Motor neuron (in vitro differentiated cells): ENCODE measurements around the gene COL4A4. TPM values are rescaled to one million over a fixed set of nuclear protein-coding genes. Genes with fewer than 3 reads are reported as not detected.
A peak's percentile ranks its signal among the peaks of the same experiment; 100 is the strongest.

Source experiments
- ATAC-seq, 8 experiments: fragments of 200-7000 bp; cut with Tn5 transposase; replicated peaks in 6 of 8; 2 replicates each; pipeline ENCODE4 v1.8.0; 2021; ENCODE audit warnings: mild to moderate bottlenecking in 8 of 8, moderate library complexity in 8 of 8
- H3K27ac ChIP-seq, 2 donors: fragments of 250-450 bp; sonication (Bioruptor Pico); 2 replicates each; pipeline ENCODE4 v1.9.0; 2021; ENCODE audit warnings: antibody characterized with exemption in 2 of 2, mild to moderate bottlenecking in 2 of 2, moderate library complexity in 1 of 2
- H3K4me1 ChIP-seq, 2 donors: fragments of 250-450 bp; sonication (Bioruptor Pico); replicated peaks in 1 of 2; 2 replicates each; pipeline ENCODE4 v1.6.1; 2021; ENCODE audit warnings: antibody characterized with exemption in 2 of 2, mild to moderate bottlenecking in 2 of 2, moderate library complexity in 1 of 2
- H3K4me3 ChIP-seq, 5 donors: fragments of 250-450 bp; sonication (Bioruptor Pico); 2 replicates each; pipeline ENCODE4 v1.9.0; 2021; ENCODE audit warnings: antibody characterized with exemption in 5 of 5, mild to moderate bottlenecking in 5 of 5, moderate library complexity in 4 of 5
- WGBS, 10 experiments: fragments of 450-650 bp; shearing (Covaris generic); methylation state at CpG; one replicate each; pipeline ENCODE4 v1.0.0; 2022; 5-methylcytosine and 5-hydroxymethylcytosine counted together
- in situ Hi-C, 9 experiments: fragments of 400-800 bp; cut with MboI; loops; one replicate each; pipeline ENCODE4 v1.15.0; 2021; ENCODE audit warnings: low sequenced_read_pairs in 9 of 9, low pct_unique_long_range_greater_than_20kb in 2 of 9; ENCODE audit not compliant: unreplicated experiment in 9 of 9
- total RNA-seq, 8 experiments: library from RNA; unstranded; fragments of 300-600 nt; gene quantifications; 2 replicates each; pipeline versions ENCODE4 v1.2.3 to v1.2.4, GENCODE V29; 2022

Gene COL4A4
- total RNA-seq, 8 experiments from 2014 or later = 0.08 to 1.6 (median 0.45) TPM

- no peaks in the 10 kb centered on the region for H3K4me1 ChIP-seq
- peak in 2 of 8 experiments; percentile 31 to 77 for ATAC-seq
- in situ Hi-C loops = no loop called here
- 40 to 100% (median 68%) methylated on average over 1 to 4 of the region's 4 CpGs for WGBS, 10 experiments
- H3K4me3 ChIP-seq = no peak overlapping the region
- H3K27ac ChIP-seq = no peak overlapping the region
Observed at GRCh38 chr2:227153758-227154486, 10.1 kb downstream of the COL4A4 start.

- Histone ChIP-seq H3K27ac (no peak overlapping the region), H3K4me3 (no peak overlapping the region), H3K4me1 (no peaks in the 10 kb centered on the region)
- whole genome bisulfite sequencing, 10 experiments = 26 to 100% (median 73%) methylated on average over 1 to 4 of the region's 4 CpGs; no CpG with 5 or more reads in 1 of the 10 experiments
- ATAC-seq = no peak
- in situ Hi-C loops = no loop called here
Observed at GRCh38 chr2:227153307-227153706, 10.7 kb downstream of the COL4A4 start.

- ATAC-seq = no peak
Observed at GRCh38 chr2:227152093-227152766, 11.8 kb downstream of the COL4A4 start.

GRCh38 chr2:227150222-227150936, 13.6 kb downstream of the COL4A4 start:
- no peak for ATAC-seq
- WGBS, 10 experiments = 33 to 100% (median 83%) methylated on average over 1 to 2 of the region's 2 CpGs; no CpG with 5 or more reads in 3 of the 10 experiments
- Histone ChIP-seq H3K27ac (no peak overlapping the region), H3K4me1 (no peaks in the 10 kb centered on the region), H3K4me3 (no peak overlapping the region)
- in situ Hi-C loops = no loop called here

More at GRCh38 chr2:227152093-227152766, 11.8 kb downstream of the COL4A4 start:
- H3K4me3 ChIP-seq = no peak overlapping the region
- in situ Hi-C loops = no loop called here
- 85 to 100% (median 100%) methylated on average over 1 to 2 of the region's 2 CpGs; no CpG with 5 or more reads in 2 of the 10 experiments for WGBS, 10 experiments
- H3K27ac ChIP-seq = no peak overlapping the region
- H3K4me1 ChIP-seq = no peaks in the 10 kb centered on the region

- Histone ChIP-seq H3K4me1 (no peaks in the 10 kb centered on the region), H3K27ac (no peak overlapping the region), H3K4me3 (no peak overlapping the region)
- ATAC-seq = no peak
- in situ Hi-C loops = loop anchor here in 5 of 9 experiments (25.0 kb wide), 2 partner anchors 89 to 614 kb away; no protein-coding TSS in a partner anchor
- WGBS, 10 experiments = 7 to 83% (median 47%) methylated on average over 1 to 2 of the region's 2 CpGs
Observed at GRCh38 chr2:227148106-227148505, 15.9 kb downstream of the COL4A4 start.

GRCh38 chr2:227147023-227147422, 17.0 kb downstream of the COL4A4 start:
- Histone ChIP-seq H3K4me3 (no peak overlapping the region), H3K27ac (no peak overlapping the region), H3K4me1 (no peaks in the 10 kb centered on the region)
- no peak for ATAC-seq
- WGBS, 10 experiments = 0 to 100% (median 86%) methylated on average over 1 to 3 of the region's 3 CpGs; no CpG with 5 or more reads in 1 of the 10 experiments
- in situ Hi-C loops = loop anchor here in 5 of 9 experiments (25.0 kb wide), 2 partner anchors 90 to 615 kb away; no protein-coding TSS in a partner anchor

GRCh38 chr2:227146456-227146855, 17.5 kb downstream of the COL4A4 start:
- Histone ChIP-seq H3K4me3 (no peak overlapping the region), H3K4me1 (no peaks in the 10 kb centered on the region), H3K27ac (no peak overlapping the region)
- no peak for ATAC-seq
- in situ Hi-C loops = loop anchor here in 5 of 9 experiments (25.0 kb wide), 2 partner anchors 91 to 616 kb away; no protein-coding TSS in a partner anchor
- 58 to 94% (median 85%) methylated on average over 1 to 6 of the region's 6 CpGs for WGBS, 10 experiments

- in situ Hi-C loops = loop anchor here in 5 of 9 experiments (25.0 kb wide), 2 partner anchors 93 to 618 kb away; no protein-coding TSS in a partner anchor
- Histone ChIP-seq H3K27ac (no peak overlapping the region), H3K4me1 (no peaks in the 10 kb centered on the region), H3K4me3 (no peak overlapping the region)
- no peak for ATAC-seq
- 0 to 60% (median 47%) methylated on average over 1 of the region's 1 CpG; no CpG with 5 or more reads in 4 of the 10 experiments for WGBS, 10 experiments
Observed at GRCh38 chr2:227143895-227144294, 20.1 kb downstream of the COL4A4 start.

- Histone ChIP-seq H3K4me3 (no peak overlapping the region), H3K27ac (no peak overlapping the region), H3K4me1 (no peaks in the 10 kb centered on the region)
- 50 to 100% (median 93%) methylated on average over 2 to 4 of the region's 4 CpGs for WGBS, 10 experiments
- no peak for ATAC-seq
- in situ Hi-C loops = loop anchor here in 5 of 9 experiments (25.0 kb wide), 2 partner anchors 96 to 621 kb away; no protein-coding TSS in a partner anchor
Observed at GRCh38 chr2:227141301-227141700, 22.7 kb downstream of the COL4A4 start.

- Histone ChIP-seq H3K4me1 (no peaks in the 10 kb centered on the region), H3K27ac (no peak overlapping the region), H3K4me3 (no peak overlapping the region)
- WGBS, 10 experiments = 63 to 100% (median 91%) methylated on average over 1 to 5 of the region's 5 CpGs
- no peak for ATAC-seq
- in situ Hi-C loops = loop anchor here in 6 of 9 experiments (10.0 to 25.0 kb wide), 3 partner anchors 103 to 628 kb away; no protein-coding TSS in a partner anchor
Observed at GRCh38 chr2:227134591-227134990, 29.4 kb downstream of the COL4A4 start.

GRCh38 chr2:227132986-227133385, 31.0 kb downstream of the COL4A4 start:
- no peak overlapping the region for H3K4me3 ChIP-seq
- ATAC-seq = no peak
- H3K27ac ChIP-seq = no peak overlapping the region
- no peaks in the 10 kb centered on the region for H3K4me1 ChIP-seq
- in situ Hi-C loops = loop anchor here in 6 of 9 experiments (10.0 to 25.0 kb wide), 3 partner anchors 104 to 629 kb away; no protein-coding TSS in a partner anchor
- WGBS, 10 experiments = 33 to 100% (median 75%) methylated on average over 1 to 4 of the region's 4 CpGs; no CpG with 5 or more reads in 2 of the 10 experiments

GRCh38 chr2:227130636-227131035, 33.4 kb downstream of the COL4A4 start:
- no peak for ATAC-seq
- H3K27ac ChIP-seq = no peak overlapping the region
- no peaks in the 10 kb centered on the region for H3K4me1 ChIP-seq
- in situ Hi-C loops = loop anchor here in 6 of 9 experiments (10.0 to 25.0 kb wide), 3 partner anchors 107 to 632 kb away; no protein-coding TSS in a partner anchor
- 20 to 100% (median 80%) methylated on average over 1 to 7 of the region's 8 CpGs; no CpG with 5 or more reads in 1 of the 10 experiments for WGBS, 10 experiments
- H3K4me3 ChIP-seq = no peak overlapping the region
